HG02884 (cell line): ENCODE results near the gene WNT6.

ENCODE experiments used
- ATAC-seq: cut with Tn5 transposase; IDR thresholded peaks from one replicate; pipeline ENCODE4 v1.9.1; 2021; ENCODE audit warnings: mild to moderate bottlenecking, moderate library complexity; ENCODE audit not compliant: unreplicated experiment

Gene WNT6

DNA sequence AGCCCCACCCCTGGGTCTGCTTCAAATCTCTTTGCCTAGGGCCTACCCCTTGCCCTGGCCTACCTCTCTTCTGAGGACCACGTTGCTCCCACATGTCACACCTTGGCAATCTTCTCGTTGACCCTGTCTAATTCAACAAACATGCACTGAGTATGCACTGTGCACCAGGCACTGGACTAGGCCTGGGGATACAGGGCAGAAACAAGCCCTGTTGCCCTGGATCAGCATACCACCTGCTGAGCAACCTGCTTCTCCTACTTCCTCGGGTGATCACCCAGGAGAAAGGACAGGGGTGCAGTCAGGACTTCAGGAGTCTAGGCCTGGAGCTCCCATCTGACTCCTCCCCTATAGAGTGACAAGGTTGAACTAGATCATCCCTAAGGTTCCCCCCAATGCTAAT lies 30.8 kb downstream of the WNT6 start:
- ATAC-seq = no peak

DNA sequence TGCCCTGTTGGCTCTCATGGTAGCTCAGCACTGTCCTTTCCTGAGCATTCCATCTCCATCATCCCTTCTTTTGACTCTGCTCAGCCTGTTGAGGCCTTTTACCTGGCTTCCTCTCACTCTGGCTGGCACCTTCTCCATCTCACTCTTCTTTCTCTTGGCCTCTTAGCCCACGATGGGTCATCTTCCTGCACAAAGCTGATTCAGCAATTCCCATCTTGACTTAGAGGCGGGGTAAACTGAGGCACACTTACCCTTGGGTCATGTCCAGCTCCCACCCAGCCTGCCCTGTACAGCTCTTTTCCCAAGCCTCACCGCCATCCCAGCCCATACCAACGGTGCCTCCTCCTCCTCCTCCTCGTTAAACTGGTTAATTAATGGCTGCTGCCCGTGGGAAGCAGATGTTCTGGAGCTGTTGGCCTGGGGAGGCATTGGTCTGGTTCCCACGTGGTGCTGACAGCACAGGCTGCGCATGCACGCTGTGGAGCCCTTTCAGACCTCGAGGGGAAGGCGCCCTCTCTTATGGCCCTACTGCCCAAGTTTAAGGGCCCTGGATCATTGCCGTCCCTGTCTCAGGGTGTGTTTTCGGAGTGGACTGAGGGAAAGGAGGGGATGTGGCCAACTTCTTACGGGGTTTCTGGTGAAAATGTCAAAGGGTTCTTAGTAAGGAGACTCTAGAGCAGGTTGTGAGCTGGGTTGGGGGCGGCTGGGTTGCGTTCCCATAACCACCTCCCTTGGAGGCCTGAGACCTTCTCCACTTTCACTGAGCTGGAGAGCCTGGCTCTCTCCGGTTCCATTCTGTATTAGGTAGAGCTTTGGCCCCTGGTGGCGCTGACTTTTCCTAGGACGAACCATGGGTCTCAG lies 31.9 kb downstream of the WNT6 start:
- no peak for ATAC-seq

DNA sequence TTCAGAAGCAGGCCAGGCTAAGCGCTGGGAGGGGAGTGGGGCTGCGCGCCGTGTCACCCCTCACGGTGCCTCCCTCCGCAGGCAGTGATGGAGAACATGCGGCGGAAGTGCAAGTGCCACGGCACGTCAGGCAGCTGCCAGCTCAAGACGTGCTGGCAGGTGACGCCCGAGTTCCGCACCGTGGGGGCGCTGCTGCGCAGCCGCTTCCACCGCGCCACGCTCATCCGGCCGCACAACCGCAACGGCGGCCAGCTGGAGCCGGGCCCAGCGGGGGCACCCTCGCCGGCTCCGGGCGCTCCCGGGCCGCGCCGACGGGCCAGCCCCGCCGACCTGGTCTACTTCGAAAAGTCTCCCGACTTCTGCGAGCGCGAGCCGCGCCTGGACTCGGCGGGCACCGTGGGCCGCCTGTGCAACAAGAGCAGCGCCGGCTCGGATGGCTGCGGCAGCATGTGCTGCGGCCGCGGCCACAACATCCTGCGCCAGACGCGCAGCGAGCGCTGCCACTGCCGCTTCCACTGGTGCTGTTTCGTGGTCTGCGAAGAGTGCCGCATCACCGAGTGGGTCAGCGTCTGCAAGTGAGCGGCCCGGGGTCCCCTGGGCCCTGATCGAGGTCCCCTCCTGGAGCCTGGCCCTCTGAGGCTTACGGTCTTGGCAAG lies 33.2 kb downstream of the WNT6 start:
- peak; percentile 36 for ATAC-seq

DNA sequence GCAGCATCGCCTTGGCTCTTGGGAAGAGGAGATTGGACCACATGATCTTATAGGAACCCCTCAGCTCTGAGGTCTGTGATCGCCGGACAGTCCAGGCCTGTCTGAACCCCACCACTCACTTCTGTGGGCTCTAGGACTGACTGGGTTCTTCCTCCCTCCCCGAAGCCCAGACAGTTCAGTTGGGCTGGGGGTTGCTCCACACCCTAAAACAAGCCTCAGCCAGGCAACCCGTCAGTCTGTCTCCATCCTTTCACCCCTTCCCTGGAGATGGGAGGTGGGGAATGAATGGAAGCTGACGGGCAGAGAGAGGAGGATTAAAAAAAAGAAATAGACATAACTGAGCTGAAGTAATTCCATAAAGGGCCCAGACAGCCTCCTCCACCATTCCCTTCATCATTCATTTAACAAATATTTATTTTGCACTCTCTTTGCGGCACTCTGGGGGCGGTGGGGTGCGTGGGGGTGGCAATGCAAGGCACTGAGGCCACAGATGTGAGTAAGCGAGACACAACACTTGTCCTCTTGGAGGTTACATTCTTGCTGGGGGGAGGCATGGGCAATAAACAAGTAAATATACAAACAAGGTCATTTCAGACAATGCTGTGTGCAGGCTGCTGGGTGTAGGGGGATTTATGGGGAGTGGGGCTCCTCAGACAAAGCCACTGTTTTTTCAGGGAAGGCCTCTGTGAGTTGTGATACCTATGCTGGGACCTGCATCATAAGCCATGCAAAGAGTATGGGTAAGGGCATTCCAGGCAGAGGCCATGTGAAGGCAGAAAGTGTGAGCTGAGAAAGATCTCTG lies 33.9 kb downstream of the WNT6 start:
- no peak for ATAC-seq

DNA sequence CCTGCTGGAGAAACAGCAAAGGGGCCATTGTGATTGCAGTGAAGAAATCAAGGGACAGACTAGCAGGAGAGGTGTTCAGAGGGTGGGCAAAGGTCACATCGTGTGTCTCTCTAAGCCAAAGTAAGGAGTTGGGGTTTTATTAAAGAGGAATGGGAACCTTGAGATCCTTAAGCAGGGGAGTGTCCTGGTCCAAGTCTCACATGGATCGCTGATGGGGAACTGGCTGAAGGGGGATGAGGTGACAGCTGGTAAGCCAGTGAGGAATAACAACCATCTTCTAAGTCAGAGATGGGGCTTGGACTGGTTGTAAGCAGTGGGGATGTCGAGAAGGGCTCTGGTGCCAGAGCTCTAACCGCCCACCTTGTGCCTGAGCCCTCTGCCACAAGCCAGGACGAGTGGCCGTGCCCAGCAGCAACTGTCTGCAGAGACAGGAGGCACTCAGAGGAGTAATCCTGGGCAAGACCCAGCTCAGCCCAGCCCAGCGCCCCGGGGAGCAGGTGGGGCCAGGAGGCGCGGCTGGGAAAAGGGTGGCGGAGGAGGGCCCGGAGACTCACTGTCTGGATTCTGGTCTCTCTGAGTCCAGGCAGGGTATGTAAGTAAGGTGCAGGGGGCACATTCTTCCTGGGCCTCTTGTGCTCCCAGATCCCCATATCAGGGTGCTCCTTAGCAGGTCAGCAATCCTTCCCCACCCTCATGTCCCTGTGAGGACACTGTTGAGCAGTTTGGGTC lies 34.7 kb downstream of the WNT6 start:
- ATAC-seq = no peak

DNA sequence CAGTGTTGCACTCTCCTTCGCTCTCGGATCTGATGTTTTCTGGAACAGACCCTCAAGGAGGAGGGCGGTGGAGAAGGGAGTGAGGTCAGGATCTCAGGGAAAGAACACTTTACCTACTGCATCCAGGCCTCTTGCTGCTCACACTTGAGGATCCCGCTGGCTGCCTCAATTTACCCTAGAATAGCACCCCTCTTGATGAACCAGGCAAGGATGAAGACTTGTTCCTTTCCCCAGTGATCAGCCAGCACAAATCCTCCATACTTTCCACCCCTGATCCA lies 35.2 kb downstream of the WNT6 start:
- no peak for ATAC-seq

DNA sequence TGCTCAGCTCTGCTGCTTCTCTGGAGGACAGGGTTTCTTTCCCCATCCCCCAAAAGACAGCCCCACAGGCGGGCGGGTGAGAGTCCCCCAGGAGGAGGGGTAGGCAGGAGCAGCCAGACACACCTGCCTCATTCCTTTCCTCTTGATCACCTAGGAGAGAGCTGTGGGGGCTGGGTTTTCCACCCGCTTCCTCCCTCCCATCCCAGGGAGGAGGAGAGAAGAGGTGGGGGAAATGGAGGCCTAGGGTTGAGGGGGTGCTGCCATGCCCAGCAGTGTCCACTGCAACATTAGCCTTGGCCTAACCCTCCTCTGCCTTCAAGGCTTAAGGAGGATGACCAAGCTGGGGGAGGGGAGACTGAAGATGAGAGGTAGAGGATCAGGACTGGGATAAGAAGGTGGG lies 35.7 kb downstream of the WNT6 start:
- no peak for ATAC-seq

DNA sequence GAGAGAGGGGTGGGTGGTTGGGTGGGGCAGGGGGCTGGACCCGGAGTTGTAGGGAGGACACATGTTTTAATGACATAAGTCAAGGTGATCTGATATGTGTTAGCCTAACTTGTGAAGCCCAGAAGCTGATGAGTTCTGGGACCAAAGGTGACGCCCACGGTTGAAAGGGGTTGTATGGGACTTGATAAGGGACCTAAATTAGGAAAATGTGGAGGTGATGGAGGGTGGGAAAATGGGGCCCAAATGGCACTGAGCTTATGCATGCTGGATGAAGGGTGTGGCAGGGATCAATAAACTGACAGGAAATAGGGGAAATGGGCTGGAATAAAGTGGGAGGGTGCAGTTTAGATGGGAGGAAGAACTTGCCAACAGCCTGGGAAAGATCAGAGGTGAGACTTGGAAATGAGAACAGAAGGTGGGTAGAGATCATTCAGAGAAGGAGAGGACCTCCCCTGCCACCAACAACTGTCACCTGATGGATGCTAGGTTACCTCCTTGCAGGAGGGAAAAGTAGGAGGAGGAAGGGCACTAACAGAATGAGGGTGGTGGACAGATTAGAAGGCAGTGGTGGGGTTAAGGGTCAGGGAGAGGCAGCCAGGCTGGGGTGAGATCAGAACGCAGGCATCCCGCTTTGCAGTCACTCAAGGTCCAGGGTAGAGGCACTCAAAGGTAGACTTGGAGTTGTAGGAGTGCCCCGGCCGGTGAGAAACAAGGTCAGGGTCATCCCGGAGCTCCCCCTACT lies 36.3 kb downstream of the WNT6 start:
- peak; percentile 9 for ATAC-seq

DNA sequence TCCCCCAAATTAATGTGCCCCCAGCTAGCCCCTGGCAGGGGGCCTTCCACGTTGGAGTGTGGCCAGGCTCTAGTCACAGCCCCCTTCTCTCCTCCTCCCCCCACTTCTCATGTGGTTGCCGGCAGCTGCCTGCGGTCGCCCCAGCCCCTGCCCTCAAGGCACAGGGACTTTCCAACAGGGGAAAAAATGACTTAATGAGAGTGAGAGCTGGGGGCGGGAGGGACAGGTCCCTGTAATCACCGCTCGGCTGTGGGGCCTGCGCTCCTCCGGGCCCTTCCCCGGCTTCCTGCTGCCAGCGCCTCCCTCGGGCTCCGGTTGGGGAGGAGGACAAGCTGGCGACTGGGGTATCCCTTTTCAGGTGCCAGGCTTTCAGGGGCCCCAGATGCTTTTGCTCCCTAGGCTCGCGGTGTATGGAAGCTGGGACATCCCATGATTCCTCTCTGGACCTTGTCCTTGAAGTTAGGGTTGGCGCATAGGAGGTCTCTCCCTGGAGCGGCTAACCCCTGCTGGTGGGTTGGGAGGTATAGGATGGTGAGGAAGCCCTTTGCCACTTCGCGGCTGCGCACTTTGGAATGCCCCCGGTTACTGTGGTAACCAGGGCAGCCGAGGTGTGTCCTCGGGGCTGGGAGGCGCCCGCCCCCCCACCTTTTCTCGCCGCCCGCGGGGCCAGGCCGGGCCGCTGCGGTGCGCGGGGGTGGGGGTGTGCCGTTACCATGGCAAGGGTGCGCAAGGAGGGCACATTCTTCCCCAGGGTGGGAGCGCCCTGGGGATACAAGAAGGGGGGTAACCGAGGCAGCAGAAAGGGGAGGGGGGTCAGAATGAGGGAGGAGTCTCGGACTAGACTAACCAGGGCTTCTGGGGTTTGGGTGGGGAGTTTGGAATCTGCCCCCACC lies 37.1 kb downstream of the WNT6 start:
- ATAC-seq = peak; percentile 56

DNA sequence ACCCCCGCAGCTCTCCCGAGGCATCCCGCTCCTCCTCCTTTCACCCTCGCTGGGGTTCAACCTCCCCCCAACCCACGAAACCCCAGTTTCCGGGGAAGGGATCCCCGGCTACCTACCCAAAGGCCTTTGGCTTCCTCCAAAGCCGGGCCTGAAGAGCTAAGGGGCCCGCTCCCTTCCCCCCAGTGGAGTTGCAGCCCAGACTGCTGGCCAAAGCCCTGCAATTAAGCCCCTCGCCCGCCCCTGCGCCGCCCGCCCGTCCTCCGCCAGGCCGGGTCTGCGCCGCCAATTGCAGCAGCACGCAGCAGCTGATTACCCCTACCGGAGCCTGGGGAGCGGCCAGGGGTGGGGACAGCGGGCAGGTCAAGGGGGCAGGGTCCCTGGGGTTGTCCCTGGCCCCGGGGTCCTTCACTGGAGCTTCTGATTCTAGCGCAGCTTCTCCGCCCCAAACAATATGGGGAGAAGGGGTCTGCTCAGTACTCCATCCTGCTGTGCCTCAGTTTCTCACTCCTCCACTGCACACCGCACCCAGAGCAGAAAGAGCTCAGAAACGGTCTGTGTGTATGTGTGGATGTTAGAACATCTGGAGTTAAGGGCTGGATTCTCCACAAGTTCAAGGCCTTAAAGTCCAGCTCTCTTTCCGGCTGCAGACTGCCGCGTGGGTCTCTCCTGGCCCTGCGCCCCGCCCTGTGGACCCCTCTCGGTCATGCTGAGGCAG lies 37.9 kb downstream of the WNT6 start:
- no peak for ATAC-seq

DNA sequence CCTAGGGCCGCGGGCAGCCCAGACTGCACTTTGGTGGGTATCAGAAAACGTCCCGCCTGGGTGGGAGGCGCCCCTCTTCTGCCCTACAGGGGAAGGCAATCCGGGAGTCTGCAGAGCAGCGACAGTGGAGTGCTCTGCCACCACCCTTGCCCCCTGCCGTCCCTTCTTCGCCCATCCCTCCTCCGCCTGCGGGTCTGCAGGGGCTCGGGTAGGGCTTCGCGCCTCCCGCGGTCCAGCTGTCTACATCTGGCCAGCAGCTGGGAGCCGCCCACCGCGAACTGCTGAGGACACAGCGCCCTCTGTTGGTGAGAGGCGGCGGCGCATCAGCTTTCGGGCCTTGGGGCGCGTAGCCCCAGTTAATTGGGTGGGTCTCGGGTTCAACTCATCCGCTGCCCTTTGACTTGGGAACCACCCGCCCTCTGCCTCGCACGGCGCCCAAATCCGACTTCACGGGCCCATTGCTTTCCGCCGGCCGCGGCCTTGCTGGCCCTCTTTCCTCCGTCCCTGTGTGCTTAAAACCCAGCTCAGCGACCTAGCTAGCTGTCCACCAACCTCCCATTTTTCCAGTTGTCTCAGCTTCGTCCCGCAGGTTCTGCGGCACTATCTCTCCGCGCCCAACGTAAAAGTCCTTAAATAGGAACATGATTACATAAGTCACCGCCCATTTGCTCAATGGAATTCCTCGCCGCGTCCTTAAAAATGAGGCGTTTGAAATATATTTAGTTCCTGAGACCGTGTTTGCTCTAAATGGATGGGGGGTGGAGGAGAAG lies 38.7 kb downstream of the WNT6 start:
- no peak for ATAC-seq

DNA sequence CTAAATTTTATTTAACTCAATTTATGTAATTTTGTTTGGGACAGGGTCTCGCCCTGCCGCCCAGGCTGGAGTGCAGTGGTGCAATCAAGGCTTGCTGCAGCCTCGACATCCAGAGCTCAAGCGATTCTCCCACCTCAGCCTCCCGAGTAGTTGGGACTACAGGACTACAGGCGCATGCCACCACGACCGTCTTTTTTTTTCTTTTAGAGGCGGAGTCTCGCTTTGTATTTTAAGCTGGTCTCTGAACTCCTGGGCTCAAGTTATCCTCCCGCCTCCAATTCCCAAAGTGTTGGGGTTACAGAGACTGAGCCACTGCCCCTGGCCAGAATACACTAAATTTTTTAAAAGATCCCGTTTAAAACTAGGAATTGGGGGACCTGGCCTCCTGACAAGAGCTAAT lies 39.5 kb downstream of the WNT6 start:
- ATAC-seq = no peak

DNA sequence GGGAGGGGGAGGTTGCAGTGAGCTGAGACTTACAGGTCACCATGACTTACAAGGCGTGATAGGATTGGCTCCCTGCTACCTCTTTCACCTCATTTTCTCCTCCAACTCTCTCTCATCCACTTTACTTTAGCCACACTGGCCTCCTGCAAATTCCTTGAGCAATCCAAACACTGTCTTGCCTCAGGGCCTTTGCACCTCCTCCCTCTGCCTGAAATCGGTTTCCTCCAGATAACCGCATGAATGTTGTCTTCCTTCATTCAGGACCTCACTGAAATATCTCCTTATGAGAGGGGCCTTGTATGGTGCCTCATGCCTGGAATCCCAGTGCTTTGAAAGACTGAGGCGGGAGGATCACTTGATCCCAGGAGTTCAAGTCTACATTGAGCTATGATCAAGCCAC lies 42.8 kb downstream of the WNT6 start:
- no peak for ATAC-seq

DNA sequence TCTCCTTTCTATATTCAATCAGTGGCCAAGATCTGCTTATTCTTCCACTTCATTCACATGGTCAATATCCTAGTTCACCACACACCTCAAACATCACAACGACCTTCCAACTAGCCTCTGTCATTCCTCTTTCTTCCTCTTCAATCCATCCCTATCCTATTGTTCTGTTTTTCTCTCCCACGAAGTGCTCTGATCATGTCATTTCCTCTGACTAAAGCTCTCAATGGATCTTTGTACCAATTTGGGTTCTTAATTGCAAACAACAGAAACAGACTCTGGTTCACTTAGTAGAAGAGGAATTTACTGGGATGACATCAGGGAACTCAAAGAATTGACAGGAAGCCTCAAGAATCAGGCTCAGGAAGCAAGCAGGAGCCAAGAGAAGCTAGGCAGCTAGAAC lies 44.6 kb downstream of the WNT6 start:
- no peak for ATAC-seq

DNA sequence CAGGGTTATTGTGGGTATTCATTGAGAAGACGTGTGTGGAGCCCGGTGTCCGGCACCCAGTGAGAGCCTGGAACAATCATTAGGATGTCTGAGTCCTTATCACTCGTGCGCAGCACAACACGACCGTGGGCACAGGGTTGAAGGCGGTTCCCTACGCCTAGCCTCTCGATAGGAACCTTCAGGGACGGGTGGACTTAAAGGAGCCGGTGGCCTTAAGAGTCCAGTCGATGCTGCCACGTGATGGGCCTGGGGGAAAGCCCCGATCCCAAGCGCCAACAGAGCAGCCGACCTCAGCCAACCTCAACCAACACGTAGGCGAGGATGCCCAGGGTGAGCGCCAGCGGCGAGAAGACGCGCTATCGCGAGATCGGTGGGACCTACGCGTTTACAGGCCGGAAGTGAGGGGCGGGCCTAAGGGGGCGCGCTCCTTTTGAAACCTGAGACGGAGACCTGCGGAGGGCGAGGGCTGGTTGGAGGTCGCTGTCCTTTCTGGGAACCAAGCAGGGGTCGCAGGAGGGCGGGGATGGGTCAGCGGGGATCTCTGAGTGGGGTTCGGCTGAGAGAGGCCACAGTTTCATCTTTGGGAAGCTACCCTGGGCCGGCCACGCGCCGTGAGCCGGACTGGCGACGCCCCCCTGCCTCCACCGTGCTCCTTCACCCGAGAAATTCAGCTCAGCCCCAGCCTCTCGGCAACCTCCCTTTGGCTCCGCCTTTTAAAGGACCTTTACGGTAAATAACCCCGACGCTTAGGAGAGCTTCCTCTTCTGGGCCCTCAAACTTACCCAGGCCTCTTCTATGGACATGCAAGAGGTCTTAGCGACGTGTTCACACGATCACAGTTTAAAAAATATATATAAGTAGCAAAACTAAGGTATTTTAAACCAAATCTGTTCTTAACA lies 49.4 kb downstream of the WNT6 start:
- peak; percentile 83 for ATAC-seq

DNA sequence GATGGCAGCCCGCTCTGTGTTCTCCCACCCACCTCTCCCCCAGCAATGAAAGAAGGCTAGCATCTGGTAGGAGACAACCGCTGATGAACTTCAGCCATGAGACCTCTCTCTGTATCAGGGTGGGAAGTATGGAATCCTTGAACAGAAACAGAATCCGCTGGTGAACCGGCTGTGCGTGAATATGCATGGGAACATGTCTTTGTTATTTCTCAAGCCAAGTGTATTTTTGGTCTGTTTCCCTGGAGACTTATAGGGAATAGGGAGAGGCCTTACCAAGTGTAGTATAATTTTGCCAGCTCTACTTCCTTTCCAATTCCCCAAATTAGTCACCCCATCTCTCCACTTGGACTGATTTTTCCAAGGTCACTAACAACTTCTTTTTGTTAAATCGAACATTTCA lies 51.1 kb downstream of the WNT6 start:
- no peak for ATAC-seq

DNA sequence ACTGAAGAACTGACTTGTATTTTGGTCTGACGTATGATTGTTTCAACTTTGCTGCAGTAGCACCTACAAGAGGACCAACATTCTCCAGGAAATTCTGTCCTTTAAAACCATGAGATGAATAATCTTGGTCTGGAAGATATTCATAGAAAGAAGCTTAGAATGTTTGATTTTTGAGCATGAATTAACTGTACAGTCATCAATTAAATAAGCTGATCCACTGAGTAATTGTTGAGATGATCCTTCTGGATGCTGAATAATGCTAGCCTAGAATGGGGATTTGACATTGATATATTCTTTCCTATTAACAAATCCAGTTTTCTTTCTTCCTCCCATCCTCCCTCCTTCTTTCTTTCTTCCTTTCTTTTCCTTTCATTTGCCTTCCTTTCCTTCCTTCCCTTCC lies 60.9 kb downstream of the WNT6 start:
- ATAC-seq = no peak
